Left lung (tissue), 10 donors: ENCODE results near the gene DMPK. TPM values are rescaled to one million over a fixed set of nuclear protein-coding genes. Genes with fewer than 3 reads are reported as not detected.
A peak's percentile ranks its signal among the peaks of the same experiment; 100 is the strongest.

Experiments
- ATAC-seq: fragments of 200-7000 bp; cut with Tn5 transposase; one replicate; pipeline ENCODE4 v1.9.1; 2020; ENCODE audit warnings: moderate library complexity
- DNase-seq, 4 donors: peaks; one replicate each; pipeline ENCODE4 v3.0.0-alpha.2; 2013 to 2020
- H3K27ac ChIP-seq, 2 donors: fragments of 200-600 bp; sonication (generic) in 1 of 2; one replicate each; pipeline versions ENCODE4 v1.5.0 to v1.8.0; 2020 to 2021
- H3K27me3 ChIP-seq, 2 donors: fragments of 200-600 bp; sonication (generic) in 1 of 2; one replicate each; pipeline versions ENCODE4 v1.5.0 to v1.8.0; 2020 to 2021
- H3K36me3 ChIP-seq, 2 donors: fragments of 200-600 bp; sonication (generic) in 1 of 2; one replicate each; pipeline versions ENCODE4 v1.5.0 to v1.8.0; 2020 to 2021
- H3K4me1 ChIP-seq, 2 donors: fragments of 200-600 bp; one replicate each; pipeline ENCODE4 v1.8.0; 2021
- H3K4me3 ChIP-seq, 2 donors: fragments of 200-600 bp; sonication (generic) in 1 of 2; one replicate each; pipeline versions ENCODE4 v1.5.0 to v1.8.0; 2020 to 2021; ENCODE audit warnings: mild to moderate bottlenecking in 1 of 2
- H3K9me3 ChIP-seq, 2 donors: fragments of 200-600 bp; sonication (generic) in 1 of 2; one replicate each; pipeline versions ENCODE4 v1.5.0 to v1.8.0; 2020 to 2021
- intact Hi-C, 2 donors: fragments of 100-400 bp; cut with DNase I; formaldehyde crosslinking; loops; one replicate each; pipeline versions ENCODE4 v1.11.2 to v1.14.2; 2022
- polyA plus RNA-seq, 6 donors: library from polyadenylated mRNA; unstranded; fragments of 120-200 nt; gene quantifications; one replicate each; pipeline ENCODE4 v1.2.1, GENCODE V29; 2013; ENCODE audit not compliant: insufficient read length in 6 of 6
- total RNA-seq, 2 donors: library from RNA; stranded (reverse); fragmentation: NEBNext Ultra II Directional; extraction: Animal tissue kit (Norgen Biotek cat#: 25700); gene quantifications; one replicate each; pipeline ENCODE4 v1.2.1, GENCODE V29; 2021
- TF ChIP-seq, protein P1 (sequence below), 2 donors: fragments of 200-600 bp; sonication (generic) in 1 of 2; IDR thresholded peaks; one replicate each; pipeline versions ENCODE4 v1.5.0 to v1.8.0; 2021; ENCODE audit warnings: antibody characterized with exemption in 2 of 2
- donor health status: DM: no; HTN: yes; CAD: no.
- donor health status: DM: no; HTN: no; CAD: no.

DMPK gene
- total and polyA plus RNA-seq, 8 donors: 44.6 to 81.7 (median 58.6) TPM

- TF ChIP-seq, protein P1, sequence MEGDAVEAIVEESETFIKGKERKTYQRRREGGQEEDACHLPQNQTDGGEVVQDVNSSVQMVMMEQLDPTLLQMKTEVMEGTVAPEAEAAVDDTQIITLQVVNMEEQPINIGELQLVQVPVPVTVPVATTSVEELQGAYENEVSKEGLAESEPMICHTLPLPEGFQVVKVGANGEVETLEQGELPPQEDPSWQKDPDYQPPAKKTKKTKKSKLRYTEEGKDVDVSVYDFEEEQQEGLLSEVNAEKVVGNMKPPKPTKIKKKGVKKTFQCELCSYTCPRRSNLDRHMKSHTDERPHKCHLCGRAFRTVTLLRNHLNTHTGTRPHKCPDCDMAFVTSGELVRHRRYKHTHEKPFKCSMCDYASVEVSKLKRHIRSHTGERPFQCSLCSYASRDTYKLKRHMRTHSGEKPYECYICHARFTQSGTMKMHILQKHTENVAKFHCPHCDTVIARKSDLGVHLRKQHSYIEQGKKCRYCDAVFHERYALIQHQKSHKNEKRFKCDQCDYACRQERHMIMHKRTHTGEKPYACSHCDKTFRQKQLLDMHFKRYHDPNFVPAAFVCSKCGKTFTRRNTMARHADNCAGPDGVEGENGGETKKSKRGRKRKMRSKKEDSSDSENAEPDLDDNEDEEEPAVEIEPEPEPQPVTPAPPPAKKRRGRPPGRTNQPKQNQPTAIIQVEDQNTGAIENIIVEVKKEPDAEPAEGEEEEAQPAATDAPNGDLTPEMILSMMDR (IDR thresholded peaks at IDR 0.05): no peak
Observed at GRCh38 chr19:45773384-45773783, 8.9 kb downstream of the DMPK start.

DNA sequence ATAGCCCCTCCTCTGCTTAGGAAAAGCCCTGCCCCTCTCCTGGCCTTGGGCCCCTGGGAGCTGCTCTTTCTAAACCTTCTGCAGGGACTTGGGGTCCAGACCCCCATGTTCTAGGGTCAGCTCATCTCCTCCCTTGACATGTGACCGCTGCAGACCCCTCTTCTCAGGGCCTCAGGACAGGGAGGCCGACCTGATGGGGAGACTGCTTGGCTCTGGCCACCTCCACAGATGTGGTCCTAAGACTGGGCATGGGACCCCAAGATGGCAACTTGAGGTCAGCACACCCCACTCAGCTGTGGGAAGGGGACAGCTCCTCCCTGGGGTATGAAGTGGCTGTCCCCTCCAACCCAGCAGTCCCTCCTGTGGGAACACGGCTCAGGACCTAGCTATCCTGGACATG, 9.4 kb downstream of the DMPK start:
- DNase-seq (no peak), ATAC-seq (no peak)
- Histone ChIP-seq H3K4me3 (no peak overlapping the region), H3K36me3 (peaks cover 0 to 33% of the 10 kb centered on the region in 2 donors), H3K4me1 (peaks cover 3 to 33% of the 10 kb centered on the region in 2 donors), H3K27ac (no peak overlapping the region), H3K27me3 (peaks cover 0 to 92% of the 10 kb centered on the region in 2 donors), H3K9me3 (no peaks in the 10 kb centered on the region)
- TF ChIP-seq, protein P1 (IDR thresholded peaks at IDR 0.05): no peak
- intact Hi-C loops: no loop called here

More at GRCh38 chr19:45773384-45773783, 8.9 kb downstream of the DMPK start:
- intact Hi-C loops: no loop called here
- ATAC-seq (no peak), DNase-seq (no peak)
- Histone ChIP-seq H3K27me3 (peaks cover 0 to 92% of the 10 kb centered on the region in 2 donors), H3K9me3 (no peaks in the 10 kb centered on the region), H3K4me1 (peaks cover 3 to 28% of the 10 kb centered on the region in 2 donors), H3K27ac (no peak overlapping the region), H3K4me3 (no peak overlapping the region), H3K36me3 (peaks cover 0 to 35% of the 10 kb centered on the region in 2 donors)

- TF ChIP-seq, protein P1 (IDR thresholded peaks at IDR 0.05): no peak
- peaks cover 0 to 92% of the 10 kb centered on the region in 2 donors for H3K27me3 ChIP-seq
Observed at GRCh38 chr19:45772130-45772840, 10.0 kb downstream of the DMPK start.

GRCh38 chr19:45771311-45771933, 10.9 kb downstream of the DMPK start:
- ATAC-seq: no peak

More at GRCh38 chr19:45772130-45772840, 10.0 kb downstream of the DMPK start:
- ATAC-seq (no peak), DNase-seq (no peak)
- intact Hi-C loops: no loop called here
- H3K4me3 ChIP-seq: no peak overlapping the region
- peaks cover 0 to 26% of the 10 kb centered on the region in 2 donors for H3K36me3 ChIP-seq
- H3K4me1 ChIP-seq: peaks cover 3 to 39% of the 10 kb centered on the region in 2 donors
- H3K9me3 ChIP-seq: no peaks in the 10 kb centered on the region
- H3K27ac ChIP-seq: no peak overlapping the region

More at GRCh38 chr19:45771311-45771933, 10.9 kb downstream of the DMPK start:
- Histone ChIP-seq H3K27ac (peak overlapping the region in 1 of 2 donors; percentile 77), H3K27me3 (peaks cover 0 to 92% of the 10 kb centered on the region in 2 donors), H3K9me3 (no peaks in the 10 kb centered on the region), H3K36me3 (peaks cover 0 to 18% of the 10 kb centered on the region in 2 donors), H3K4me3 (no peak overlapping the region), H3K4me1 (peaks cover 9 to 48% of the 10 kb centered on the region in 2 donors)
- TF ChIP-seq, protein P1 (IDR thresholded peaks at IDR 0.05): no peak
- peak in 1 of 4 donors; percentile 83 for DNase-seq
- intact Hi-C loops: no loop called here
